GM21528 (cell line): ENCODE results near the gene GALNT17.
"Not testable (repeated sequence)": the region's sequence is repeated elsewhere in the genome, so short reads cannot be mapped to it uniquely, and the experiment has no call there.

Experiments used
- ATAC-seq: cut with Tn5 transposase; IDR thresholded peaks from one replicate; pipeline ENCODE4 v1.9.1; 2021; ENCODE audit warnings: mild to moderate bottlenecking, moderate library complexity; ENCODE audit not compliant: unreplicated experiment, low FRiP score

Gene GALNT17

DNA sequence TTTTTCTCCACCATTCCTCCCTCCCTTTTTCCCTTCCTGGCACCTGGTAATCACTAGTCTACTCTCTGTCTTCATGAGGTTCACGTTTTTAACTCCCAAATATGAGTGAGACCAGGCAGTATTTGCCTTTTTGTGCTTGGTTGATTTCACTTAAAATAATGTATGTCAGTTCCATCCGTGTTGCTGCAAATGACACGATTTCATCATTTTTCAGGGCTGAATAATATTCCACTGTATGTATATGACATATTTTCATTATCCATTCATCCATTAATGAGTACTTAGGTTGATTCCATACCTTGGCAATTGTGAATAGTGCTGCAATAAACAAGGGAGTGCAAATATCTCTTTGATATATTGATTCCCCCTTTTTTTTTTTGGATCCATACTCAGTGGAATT is 25.8 kb downstream of the GALNT17 start:
- no peak for ATAC-seq

DNA sequence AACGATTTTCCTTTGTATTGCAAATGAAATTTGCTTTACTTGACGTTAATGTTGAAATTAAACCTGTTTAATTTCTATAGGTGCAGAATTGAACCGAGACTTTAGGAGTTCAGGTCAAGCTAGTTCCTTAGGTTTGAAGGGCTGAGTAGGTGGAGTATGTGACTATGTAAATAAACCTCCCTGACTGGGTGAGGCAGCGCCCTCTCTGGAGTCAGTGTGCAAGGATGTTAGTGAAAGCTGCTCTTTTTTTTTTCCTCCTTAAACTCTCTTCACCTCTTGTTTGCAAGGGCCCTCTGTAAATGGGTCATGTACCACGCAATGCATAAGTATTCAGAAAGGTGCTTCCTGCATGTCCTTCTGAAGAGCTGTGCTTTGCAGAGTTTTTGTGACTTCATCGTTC is 33.8 kb downstream of the GALNT17 start:
- ATAC-seq, result no peak

DNA sequence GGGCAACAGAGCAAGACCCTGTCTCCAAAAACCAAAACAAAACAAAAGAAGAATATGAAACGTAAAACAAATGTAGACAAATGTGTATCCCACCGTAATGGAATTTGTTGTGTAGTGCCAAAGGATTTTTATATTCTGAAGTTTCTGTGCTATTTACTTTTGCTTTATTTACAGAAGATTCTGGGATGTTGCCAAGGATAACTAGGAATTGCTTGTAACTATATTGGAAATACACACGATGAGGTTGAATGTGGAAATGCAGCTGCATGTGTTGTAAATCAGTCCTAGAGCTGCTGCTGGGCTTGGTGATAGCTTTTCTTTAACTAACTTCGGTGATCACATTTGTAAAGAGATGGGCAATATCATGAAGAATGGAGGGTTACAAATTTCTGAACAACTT is 39.5 kb downstream of the GALNT17 start:
- ATAC-seq, result no peak

DNA sequence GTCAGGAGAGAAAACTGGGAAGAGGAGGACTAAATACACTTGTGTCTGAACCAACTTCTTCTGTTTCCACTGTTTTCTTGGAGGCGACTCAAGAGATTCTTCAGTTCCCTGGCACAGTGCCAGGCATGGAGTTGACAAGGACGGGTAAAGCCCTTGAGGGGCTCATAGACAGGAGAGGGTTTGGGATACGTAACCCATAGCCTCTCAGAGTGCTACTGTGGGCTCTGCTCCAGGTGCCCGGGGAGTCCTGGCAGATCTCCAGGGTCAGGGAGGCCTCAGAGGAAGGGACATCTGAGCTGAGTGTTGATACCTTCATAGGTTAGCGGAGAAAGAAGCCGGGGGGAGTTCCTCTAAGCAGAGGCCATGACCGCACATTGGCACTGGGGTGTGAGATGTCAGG is 42.0 kb downstream of the GALNT17 start:
- no peak for ATAC-seq

DNA sequence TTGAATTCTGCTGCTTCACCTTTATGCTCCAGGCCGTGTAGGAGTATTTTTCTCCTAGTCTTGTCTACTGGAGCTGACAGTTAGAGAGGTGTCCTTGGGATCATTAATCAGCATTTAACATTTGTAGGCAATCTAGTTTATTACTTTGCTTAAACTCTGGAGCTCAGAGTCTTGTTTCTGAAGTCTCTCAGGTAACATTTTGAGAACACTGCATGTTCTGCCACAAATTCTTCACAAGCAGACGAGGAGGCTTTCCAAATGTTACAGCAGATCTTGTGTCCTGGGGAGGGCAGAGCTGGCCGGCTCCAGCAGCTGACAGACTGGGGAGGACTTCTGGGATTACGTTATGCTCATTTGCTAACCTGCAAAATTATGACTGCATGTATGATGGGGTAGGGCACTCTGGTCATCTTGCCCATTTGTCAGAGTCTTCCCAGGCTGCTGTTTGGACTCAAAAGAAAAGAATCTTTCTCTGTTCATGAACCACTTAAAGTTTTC is 50.5 kb downstream of the GALNT17 start:
- no peak for ATAC-seq

DNA sequence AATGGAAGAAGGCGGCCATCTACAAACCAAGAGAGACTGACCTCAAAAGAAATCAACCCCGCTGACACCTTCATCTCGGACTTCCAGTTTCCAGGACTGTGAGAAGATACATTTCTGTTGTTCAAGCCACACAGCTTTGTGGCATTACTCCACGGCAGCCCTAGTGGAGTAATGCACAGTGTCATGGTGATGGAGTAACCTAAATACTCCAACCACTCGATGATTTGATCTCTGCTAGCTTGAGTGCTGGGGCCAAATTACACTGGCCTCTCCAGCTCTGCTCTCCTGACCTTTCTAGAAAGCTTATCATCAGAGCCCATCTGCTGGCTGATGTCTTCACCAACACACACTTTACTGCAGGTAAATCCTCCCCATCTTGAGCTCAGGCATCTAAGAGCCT is 52.2 kb downstream of the GALNT17 start:
- no peak for ATAC-seq

DNA sequence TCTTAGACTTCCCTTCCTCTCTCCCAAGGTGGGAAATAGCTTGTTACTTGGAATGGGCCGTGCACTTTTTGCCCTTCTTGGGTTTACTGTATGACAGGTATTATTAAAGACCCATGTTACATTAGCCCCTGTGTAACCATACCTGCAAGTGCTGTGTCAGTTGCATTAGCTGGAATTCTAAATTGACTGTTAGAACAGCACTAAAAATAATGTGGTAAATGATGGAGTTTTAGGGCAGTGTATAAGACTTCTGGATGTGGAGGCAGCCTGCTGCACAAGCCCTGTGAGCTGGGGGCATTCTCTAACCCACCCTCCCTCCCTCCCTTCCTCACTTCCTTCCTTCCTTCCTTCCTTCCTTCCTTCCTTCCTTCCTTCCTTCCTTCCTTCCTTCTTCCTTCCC is 52.7 kb downstream of the GALNT17 start:
- ATAC-seq, result no peak

DNA sequence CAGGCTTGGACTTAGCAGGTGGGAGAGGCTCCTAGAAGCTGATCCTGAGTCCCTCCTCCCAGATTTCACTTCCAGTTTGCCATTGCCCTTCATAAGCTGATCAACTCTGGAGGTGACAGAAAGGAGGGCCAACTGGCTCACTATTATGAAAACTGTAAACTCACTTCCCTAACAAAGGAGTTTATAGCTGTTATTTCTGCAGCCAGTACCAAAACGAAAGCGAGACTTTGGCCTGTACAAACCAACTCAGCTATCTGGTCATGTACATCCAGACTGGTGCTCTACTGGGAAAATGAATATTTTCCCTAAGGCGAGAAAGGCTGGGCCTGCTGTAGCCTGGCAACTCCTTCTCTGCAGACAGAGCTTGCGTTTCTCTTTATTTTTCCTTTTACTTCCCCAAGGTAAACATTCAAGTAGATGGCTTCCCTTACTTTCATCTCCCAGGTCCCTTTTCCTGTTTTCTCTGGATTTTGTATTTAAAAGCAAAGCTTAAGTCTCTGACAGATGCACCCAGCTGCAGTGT is 54.7 kb downstream of the GALNT17 start:
- ATAC-seq, result no peak

DNA sequence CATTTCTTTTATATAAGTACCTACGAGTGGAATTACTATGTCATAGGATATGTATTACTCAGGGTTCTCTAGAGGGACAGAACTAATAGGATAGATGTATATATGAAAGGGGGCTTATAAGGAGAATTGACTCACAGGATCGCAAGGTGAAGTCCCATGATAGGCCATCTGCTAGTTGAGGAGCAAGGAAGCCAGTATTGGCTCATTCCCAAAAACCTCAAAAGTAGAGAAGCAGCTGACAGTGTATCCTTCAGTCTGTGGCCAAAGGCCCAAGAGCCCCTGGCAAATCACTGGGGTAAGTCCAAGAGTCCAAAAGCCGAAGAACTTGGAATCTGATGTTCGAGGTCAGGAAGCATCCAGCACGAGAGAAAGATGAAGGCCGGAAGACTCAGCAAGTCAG is 59.8 kb downstream of the GALNT17 start:
- no peak for ATAC-seq

DNA sequence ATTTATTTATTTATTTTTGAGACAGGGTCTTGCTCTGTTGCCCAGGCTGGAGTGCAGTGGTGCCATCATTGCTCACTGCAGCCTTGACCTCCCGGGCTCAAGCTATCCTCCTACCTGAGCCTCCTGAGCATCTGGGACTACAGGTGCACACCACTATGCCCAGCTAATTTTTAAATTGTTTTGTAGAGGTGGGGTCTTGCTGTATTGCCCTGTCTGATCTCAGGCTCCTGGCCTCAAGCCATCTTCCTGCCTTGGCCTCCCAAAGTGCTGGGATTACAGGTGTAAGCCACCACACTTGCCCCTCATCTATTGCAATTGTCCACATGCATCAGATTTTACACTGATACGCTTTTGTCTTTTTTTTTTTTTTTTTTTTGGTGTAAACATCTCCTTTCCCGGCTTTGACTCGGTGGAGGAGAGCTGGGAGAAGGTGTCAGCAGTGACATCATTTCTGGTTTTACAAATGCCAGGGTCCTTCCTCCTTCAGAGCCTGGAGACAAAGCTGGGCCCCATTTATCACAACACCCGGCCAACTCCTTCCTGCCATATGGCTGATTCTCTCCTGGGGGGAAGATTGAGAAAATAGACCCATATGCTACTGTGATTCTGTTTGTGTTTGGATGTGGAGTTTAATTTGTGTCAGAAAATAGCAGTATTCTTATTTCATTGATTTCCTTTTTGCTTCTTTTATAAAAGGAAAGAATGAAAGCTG is 61.3 kb downstream of the GALNT17 start:
- no peak for ATAC-seq

DNA sequence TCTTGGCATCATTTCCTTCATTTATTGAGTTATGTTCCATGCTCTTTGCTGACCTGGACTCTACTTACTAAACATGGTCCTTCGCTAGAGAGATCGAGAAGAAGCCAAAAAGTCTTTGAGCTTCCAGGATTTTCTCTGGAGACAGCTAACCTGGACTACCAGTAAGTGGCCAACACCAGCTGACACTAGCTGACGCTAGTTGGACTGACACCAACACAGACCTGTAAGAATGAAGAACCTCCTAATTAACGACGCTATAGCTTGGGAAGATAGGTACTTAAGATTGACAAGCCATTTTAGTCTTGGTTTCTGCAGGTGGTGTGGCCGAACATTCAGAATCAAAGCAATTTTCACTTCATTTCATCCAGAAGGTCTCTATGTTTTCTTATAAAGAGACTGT is 66.4 kb downstream of the GALNT17 start:
- no peak for ATAC-seq

DNA sequence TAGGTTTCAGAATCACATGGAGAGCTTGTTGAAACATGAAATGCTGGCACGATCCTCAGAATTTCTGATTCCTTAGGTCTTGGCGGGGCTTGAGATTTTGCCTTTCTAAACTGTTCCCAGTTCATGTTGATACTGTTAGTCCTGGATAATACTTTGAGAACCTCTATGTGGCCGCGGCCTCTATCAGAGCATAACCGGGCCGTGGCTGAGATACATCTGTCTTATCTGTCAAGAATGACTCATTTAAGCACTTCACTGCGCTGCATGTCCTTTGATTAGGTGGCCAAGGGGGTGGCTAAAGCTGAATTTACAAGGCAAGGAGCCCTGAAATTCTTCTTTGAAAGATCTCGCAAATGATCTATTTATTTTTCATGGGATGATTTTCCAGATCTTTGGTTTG is 66.9 kb downstream of the GALNT17 start:
- no peak for ATAC-seq

DNA sequence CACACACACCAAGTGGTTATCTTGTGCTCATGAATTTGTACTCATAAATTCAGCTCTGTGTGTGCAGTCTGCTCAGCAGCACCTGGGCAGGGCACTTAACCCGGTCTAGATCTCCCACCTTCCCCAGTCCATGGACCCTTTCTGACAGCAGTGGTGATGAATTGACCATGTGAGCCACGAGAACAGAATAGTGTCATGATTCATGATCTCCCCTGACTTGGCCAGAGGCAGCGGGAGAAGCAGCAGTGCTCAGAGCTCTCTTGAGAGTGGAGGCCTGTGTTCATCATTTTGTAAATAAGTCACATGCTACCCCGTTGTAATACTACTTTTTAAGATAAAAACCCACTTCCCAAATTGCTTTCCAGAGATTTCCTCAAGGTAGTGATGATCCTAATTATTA is 74.2 kb downstream of the GALNT17 start:
- ATAC-seq, result no peak

DNA sequence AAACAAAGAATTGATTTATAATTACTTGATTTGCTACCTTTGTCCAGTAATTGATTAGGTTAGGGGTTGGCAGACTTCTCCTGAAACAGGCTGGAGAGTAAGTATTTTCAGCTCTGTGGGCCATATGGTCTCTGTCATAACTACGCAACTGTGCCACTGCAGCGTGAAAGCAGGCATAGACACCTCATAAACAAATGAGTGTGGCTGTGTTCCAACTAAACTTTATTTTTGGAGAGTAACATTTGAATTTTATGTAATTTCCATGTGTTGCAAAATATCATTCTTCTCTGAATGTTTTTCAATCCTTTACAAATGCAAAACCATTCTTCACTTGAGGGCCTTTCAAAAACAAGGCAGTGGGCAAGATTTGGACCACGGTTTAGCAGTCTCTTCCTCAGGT is 76.9 kb downstream of the GALNT17 start:
- ATAC-seq, result no peak

DNA sequence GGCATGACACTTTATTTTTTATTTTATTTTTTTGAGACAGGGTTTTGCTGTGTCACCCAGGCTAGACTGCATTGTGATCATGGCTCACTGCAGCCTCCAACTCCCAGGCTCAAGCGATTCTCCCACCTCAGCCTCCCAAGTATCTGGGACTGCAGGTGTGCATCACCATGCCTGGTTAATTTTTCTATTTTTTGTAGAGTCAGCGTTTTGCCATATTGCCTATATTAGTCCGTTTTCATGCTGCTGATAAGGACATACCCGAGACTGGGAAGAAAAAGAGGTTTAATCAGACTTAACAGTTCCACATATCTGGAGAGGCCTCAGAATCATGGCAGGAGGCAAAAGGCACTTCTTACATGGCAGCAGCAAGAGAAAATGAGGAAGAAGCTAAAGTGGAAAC is 77.5 kb downstream of the GALNT17 start:
- ATAC-seq, result not testable (repeated sequence)

DNA sequence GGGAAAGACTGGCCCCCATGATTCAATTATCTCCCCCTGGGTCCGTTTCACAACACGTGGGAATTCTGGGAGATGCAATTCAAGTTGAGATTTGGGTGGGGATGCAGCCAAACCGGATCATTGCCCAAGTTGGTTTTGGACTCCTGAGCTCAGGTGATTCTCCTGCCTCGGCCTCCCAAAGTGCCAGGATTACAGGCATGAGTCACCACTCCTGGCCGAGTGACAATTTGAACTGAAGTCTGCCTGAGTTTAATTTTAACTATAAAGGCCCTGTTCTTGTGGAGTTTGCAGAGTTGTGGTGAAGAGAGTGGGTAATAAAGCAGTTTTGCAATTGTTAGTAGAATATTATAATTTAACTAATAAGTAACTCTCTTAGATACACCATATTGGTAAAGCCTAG is 78.3 kb downstream of the GALNT17 start:
- no peak for ATAC-seq

DNA sequence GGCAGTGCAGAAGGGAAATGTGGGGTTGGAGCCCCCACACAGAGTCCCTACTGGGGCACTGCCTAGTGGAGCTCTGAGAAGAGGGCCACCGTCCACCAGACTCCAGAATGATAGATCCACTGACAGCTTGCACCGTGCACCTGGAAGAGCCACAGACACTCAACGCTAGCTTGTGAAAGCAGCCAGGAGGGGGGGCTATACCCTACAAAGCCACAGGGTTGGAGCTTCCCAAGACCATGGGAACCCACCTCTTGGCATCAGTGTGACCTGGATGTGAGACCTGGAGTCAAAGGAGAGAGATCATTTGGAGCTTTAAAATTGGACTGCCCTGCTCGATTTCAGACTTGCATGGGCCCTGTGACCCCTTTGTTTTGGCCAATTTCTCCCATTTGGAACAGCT is 80.5 kb downstream of the GALNT17 start:
- not testable (repeated sequence) for ATAC-seq

DNA sequence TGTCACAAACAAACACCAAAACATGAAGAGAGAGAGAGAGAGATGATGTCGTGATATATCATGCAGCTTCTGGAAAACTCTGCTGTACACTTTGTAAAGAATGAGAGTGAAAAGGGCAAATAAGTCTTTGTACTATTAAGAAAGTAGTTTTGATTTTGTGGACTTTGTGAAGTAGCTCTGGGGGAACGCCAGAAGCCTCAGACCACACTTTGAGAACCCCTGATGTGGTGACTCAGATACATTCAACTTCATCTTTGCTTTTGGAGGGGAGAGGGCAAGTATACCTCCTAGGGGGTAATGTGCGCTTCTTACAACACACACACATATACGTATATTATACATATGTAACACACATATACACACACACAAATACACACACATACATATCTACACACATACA is 84.3 kb downstream of the GALNT17 start:
- ATAC-seq, result no peak

DNA sequence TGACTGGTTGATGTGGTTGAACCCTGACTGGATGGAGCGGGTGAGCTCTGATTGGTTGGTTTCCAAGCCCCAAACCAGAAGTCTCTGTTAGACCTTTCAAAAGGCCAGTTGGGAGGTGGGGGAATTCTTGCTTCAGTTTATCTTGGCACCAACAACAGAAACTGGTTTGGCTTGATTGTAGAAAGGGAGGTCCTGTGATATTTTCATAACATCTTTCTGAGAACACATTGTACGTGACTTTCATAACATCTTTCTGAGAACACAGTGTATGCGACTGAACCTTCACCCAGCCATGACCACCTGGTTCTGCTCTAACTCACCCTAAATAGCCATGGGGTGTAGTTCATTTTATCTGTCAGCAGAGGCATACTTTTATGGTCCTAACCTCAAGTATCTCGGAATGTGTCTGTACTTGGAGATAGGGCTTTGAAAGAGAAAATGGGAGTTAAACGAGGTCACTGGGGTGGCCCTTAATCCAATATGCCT is 88.3 kb downstream of the GALNT17 start:
- ATAC-seq, result no peak

DNA sequence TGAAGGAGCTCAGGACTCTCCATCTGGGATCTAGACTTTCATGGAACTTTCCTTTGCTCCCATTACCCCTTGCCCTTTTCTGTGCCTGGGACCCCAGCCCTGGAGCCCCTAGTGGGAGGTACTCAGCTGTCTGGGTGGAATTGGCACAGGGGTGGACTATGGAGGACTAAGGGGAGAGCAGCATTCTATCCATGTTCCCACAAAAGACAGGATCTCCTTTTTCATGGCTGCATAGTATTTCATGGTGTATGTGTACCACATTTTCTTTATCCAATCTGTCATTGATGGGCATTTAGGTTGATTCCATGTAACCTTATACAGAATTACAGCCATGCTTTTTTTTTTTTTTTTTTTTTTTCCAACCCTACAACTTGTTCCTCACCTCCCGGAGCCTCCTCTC is 89.1 kb downstream of the GALNT17 start:
- no peak for ATAC-seq

DNA sequence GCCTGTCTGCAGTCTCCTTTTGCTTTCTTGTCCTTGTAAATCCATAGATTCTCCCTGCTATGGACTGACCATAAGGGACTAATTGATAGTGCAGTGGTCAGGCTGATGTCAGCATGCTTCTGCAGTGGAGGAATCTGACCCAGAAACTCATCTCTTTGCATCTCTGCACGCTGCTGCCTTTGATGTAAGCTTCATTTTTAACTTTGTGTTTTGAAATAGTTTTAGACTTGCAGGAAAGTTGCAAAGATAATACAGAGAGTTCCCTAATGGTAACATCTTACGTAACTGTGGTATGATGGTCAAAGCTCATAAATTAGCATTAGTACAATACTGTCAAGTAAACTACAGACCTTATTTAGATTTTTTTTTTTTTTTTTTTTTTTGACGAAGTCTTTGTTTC is 89.6 kb downstream of the GALNT17 start:
- ATAC-seq, result no peak

DNA sequence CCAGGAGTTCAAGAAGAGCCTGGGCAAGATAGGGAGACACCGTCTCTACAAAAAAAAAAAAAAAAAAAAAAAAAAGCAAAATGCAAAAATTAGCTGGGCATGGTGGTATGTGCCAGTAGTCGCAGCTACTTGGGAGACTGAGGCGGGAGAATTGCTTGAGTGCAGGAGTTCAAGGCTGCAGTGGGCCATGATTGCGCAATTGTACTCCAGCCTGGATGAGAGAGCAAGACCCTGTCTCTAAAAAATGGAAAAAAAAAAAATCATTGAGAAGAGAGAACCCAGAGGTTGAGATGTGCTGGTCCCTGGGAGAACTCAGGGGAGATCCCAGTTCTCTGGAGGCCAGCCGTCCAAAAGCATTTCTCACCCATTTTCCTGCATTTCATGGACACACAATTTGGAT is 95.2 kb downstream of the GALNT17 start:
- ATAC-seq, result no peak
